GM21390 (cell line): ENCODE results near the gene BMP6.

Experiments
- ATAC-seq: cut with Tn5 transposase; IDR thresholded peaks from one replicate; pipeline ENCODE4 v1.9.1; 2021; ENCODE audit not compliant: unreplicated experiment

BMP6 gene

DNA sequence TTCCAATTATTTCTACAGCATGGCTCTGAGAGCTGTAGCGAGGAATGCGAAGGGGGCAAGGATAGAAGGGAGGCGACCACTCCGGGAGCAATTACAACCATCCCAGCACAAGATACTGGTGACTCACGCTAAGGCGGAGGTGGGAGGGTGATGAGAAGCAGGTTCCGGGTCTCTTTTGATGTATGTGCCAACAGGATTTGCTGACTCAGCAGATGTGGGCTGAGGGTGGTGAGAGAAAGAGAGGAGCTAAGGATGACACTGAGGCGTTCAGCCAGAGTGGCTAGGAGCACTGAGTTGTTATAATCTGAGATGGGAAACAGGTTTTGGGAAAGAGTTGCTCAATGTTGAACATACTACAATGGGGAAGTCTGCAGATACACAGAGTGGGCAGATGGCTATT, 194.0 kb downstream of the BMP6 start:
- no peak for ATAC-seq

DNA sequence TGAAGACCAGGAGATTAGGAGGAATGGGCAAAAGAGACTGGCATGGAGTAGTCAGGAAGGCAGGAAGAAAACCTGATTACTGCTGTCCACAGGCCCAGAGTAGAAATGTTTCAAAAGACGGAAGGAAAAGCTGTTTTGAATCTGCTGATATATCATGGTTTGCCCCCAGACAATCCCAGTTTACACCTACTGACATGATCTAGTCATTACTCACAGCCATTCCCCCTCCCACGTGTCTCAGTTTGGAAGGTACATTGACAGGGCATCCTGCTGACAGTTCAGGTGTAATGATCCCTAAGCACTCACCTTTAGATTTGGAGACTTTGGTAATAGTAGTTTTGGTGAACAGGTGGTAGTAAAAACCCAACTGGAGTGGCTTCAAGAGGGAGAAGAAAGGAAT, 194.5 kb downstream of the BMP6 start:
- no peak for ATAC-seq

DNA sequence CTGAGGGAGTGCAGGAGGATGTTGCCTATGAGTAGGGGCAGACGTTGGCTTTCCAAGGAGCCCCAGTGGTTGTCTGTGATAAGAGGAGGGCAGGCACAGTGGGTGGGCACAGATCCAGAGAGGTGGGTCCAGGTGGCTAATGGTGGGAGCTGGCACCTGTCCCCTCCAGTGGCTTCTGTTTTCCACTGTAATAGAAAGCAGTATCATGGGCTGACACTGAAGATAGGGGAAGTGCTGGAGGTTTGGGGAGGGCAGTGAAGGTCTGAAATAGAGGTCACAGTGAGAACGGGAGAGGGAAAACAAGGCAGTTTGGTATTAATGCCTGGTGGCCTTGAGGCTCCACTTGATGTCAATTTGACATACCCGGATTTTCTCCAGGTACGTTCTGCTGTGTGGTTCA, 195.1 kb downstream of the BMP6 start:
- ATAC-seq = no peak

DNA sequence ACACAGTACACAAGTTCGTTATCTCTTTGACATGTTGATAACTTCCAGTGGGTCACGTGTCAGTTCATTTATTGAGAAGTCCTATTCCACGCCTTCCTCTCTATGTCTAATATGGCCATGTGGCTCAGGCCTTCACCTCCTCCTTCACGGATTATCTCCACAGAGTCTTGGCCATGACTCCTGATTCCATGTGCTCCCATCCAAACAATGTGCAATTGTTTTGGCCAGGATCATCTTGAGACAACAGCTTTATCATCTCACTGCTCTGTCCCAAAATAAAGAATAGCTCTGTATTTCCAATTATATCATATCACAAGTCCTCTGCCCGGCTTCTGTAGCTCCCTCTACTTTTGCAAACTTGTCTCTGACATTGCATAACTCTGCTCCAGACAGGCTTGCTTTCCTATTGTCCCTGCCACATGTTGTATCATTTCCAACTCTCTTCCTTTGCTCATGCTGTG, 195.8 kb downstream of the BMP6 start:
- ATAC-seq = no peak

DNA sequence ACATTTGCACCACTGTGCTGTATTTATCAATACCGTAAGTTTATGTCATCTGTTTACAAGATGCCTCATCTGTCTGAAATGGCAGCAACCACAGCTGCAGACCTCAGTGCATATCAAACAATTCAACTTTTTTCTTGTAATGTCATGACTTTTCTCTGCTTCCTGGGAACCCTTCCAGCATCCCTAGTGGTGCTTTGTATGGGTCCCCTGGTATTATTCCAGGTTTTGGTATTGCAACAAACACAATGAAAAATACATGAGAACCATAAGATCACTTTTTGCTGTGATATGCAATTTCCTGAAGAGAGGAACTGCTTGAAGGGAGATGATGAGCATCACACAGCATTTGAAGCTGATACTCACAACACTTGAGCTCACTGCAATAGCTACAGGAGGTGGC, 196.7 kb downstream of the BMP6 start:
- no peak for ATAC-seq

DNA sequence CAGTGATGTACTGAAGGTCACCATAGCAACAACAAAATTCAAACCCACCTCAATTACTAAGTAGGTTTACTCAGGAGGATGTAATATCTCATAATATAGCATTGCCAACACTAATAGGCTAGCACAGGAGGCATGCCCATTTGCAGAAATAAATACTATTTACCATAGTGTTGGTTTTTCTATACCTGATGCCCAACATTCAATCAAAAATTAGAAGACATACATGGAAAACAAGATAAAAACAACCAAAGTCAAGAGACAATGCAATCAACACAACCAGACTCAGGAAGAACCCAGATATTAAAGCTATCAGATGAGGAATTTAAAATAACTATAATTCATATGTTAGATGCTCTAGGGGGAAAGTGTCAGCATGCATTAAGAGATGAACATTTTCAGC, 199.0 kb downstream of the BMP6 start:
- ATAC-seq = no peak
